ENCODE results near the gene CTCFL. TPM values are rescaled to one million over a fixed set of nuclear protein-coding genes. Genes with fewer than 3 reads are reported as not detected.

CTCFL gene
- polyA plus RNA-seq, 4 donors: 1.4 to 4.5 (median 2.2) TPM

GRCh38 chr20:57537822-57538221 is 12.9 kb upstream of the CTCFL start:
- no peak for DNase-seq (ENCODE audit: low read depth in 4 of 4, low spot score in 3 of 4)

- no peak for DNase-seq (ENCODE audit: low read depth in 4 of 4, low spot score in 3 of 4)
Observed at GRCh38 chr20:57536771-57537724, 12.1 kb upstream of the CTCFL start.

- DNase-seq (ENCODE audit: low read depth in 4 of 4, low spot score in 3 of 4): no peak
Observed at GRCh38 chr20:57536120-57536708, 11.3 kb upstream of the CTCFL start.

- no peak for DNase-seq (ENCODE audit: low read depth in 4 of 4, low spot score in 3 of 4)
Observed at GRCh38 chr20:57535297-57535696, 10.4 kb upstream of the CTCFL start.

- no peak for DNase-seq (ENCODE audit: low read depth in 4 of 4, low spot score in 3 of 4)
Observed at GRCh38 chr20:57532104-57532503, 7.2 kb upstream of the CTCFL start.

- DNase-seq (ENCODE audit: low read depth in 4 of 4, low spot score in 3 of 4): no peak
Observed at GRCh38 chr20:57530327-57530981, 5.5 kb upstream of the CTCFL start.

GRCh38 chr20:57529810-57530209 is 4.9 kb upstream of the CTCFL start:
- no peak for DNase-seq (ENCODE audit: low read depth in 4 of 4, low spot score in 3 of 4)

- DNase-seq (ENCODE audit: low read depth in 4 of 4, low spot score in 3 of 4): no peak
Observed at GRCh38 chr20:57529160-57529585, 4.2 kb upstream of the CTCFL start.

- no peak for DNase-seq (ENCODE audit: low read depth in 4 of 4, low spot score in 3 of 4)
Observed at GRCh38 chr20:57528148-57528547, 3.2 kb upstream of the CTCFL start.

GRCh38 chr20:57527728-57528127 is 2.8 kb upstream of the CTCFL start:
- DNase-seq (ENCODE audit: low read depth in 4 of 4, low spot score in 3 of 4): no peak

- no peak for DNase-seq (ENCODE audit: low read depth in 4 of 4, low spot score in 3 of 4)
Observed at GRCh38 chr20:57526885-57527460, 2.0 kb upstream of the CTCFL start.

- no peak for DNase-seq (ENCODE audit: low read depth in 4 of 4, low spot score in 3 of 4)
Observed at GRCh38 chr20:57526087-57526884, 1.3 kb upstream of the CTCFL start.

- DNase-seq (ENCODE audit: low read depth in 4 of 4, low spot score in 3 of 4): no peak
Observed at GRCh38 chr20:57525328-57526086, 567 bp upstream of the CTCFL start.

- no peak for DNase-seq (ENCODE audit: low read depth in 4 of 4, low spot score in 3 of 4)
Observed at GRCh38 chr20:57523782-57524181, 1.2 kb downstream of the CTCFL start.

- DNase-seq (ENCODE audit: low read depth in 4 of 4, low spot score in 3 of 4): no peak
Observed at GRCh38 chr20:57522380-57523140, 2.4 kb downstream of the CTCFL start.

- DNase-seq (ENCODE audit: low read depth in 4 of 4, low spot score in 3 of 4): no peak
Observed at GRCh38 chr20:57517904-57518303, 7.0 kb downstream of the CTCFL start.

GRCh38 chr20:57514273-57514751 is 10.6 kb downstream of the CTCFL start:
- DNase-seq (ENCODE audit: low read depth in 4 of 4, low spot score in 3 of 4): peak; percentile 44 to 64 (median 60)

GRCh38 chr20:57513199-57513598 is 11.7 kb downstream of the CTCFL start:
- no peak for DNase-seq (ENCODE audit: low read depth in 4 of 4, low spot score in 3 of 4)

- no peak for DNase-seq (ENCODE audit: low read depth in 4 of 4, low spot score in 3 of 4)
Observed at GRCh38 chr20:57512432-57512831, 12.5 kb downstream of the CTCFL start.
